Measurements from ENCODE around the gene PPFIA2. TPM values are rescaled to one million over a fixed set of nuclear protein-coding genes. Genes with fewer than 3 reads are reported as not detected.

Gene PPFIA2
- total RNA-seq, 4 donors from 2014 or later = 0.81 to 0.84 TPM; not detected in 2

- TF ChIP-seq CTCF (IDR thresholded peaks at IDR 0.05) = no peak
- no peak for TF ChIP-seq POLR2A (IDR thresholded peaks at IDR 0.05)
- 82 to 84% methylated on average over 7 of the region's 7 CpGs for WGBS, 2 donors
- DNase-seq (ENCODE audit: low spot score in 2 of 2) = no peak
- no peak overlapping the region for H3K4me3 ChIP-seq (ENCODE audit: low read depth, poor library complexity, severe bottlenecking)
- intact Hi-C loops (cut with DNase I; ENCODE audit: low total_unique reads) = no loop called here
Measured at GRCh38 chr12:81255456-81255855, 503.7 kb downstream of the PPFIA2 start.

- intact Hi-C loops (cut with DNase I; ENCODE audit: low total_unique reads) = no loop called here
- DNase-seq (ENCODE audit: low spot score in 2 of 2) = no peak
- TF ChIP-seq POLR2A (IDR thresholded peaks at IDR 0.05) (no peak), CTCF (IDR thresholded peaks at IDR 0.05) (no peak)
- 85 to 88% methylated on average over 3 of the region's 3 CpGs for WGBS, 2 donors
- H3K4me3 ChIP-seq (ENCODE audit: low read depth, poor library complexity, severe bottlenecking) = no peak overlapping the region
Measured at GRCh38 chr12:81253360-81253759, 505.8 kb downstream of the PPFIA2 start.

DNA sequence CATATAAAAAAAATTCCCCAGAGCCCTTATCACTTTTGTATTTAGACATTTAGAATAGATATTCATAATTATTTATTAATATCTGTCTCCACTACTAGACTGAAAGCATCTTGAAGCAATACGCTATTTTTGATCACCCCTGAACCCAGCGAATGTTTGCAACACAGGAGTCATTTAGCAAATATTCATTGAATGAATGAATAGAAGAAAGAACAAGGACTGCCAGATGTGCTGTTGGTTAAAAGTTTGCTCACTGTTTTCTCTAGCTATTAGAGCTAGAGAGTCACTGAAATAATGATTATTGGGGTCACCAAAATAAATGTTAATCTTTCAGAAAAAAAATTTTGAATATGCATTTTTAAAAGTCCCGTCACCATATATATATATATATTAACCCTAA is 506.9 kb downstream of the PPFIA2 start:
- 88 to 92% methylated on average over 3 of the region's 3 CpGs for WGBS, 2 donors
- TF ChIP-seq CTCF (IDR thresholded peaks at IDR 0.05) (no peak), POLR2A (IDR thresholded peaks at IDR 0.05) (no peak)
- H3K4me3 ChIP-seq (ENCODE audit: low read depth, poor library complexity, severe bottlenecking) = no peak overlapping the region
- no peak for DNase-seq (ENCODE audit: low spot score in 2 of 2)
- intact Hi-C loops (cut with DNase I; ENCODE audit: low total_unique reads) = no loop called here

DNA sequence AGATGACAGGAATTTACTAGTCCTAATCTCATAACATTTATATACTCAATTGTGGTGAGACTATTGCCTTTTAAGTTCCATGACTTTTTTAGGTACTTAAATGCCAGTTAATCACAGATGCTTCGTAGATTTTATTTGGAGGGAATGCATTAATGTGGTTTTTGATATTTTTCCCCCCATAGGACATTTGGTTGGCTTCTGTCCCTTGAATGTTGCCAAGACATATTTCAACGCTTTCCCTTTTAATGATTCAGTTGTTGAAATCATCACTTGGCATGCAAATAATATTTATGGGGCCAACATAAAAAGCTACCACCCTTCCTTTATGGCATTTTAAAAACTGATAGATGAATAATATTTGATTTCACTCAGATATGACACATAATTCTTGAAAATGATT is 509.2 kb downstream of the PPFIA2 start:
- no peak overlapping the region for H3K4me3 ChIP-seq (ENCODE audit: low read depth, poor library complexity, severe bottlenecking)
- intact Hi-C loops (cut with DNase I; ENCODE audit: low total_unique reads) = no loop called here
- 32 to 34% methylated on average over 2 of the region's 2 CpGs for WGBS, 2 donors
- TF ChIP-seq POLR2A (IDR thresholded peaks at IDR 0.05) (no peak), CTCF (IDR thresholded peaks at IDR 0.05) (no peak)
- no peak for DNase-seq (ENCODE audit: low spot score in 2 of 2)

GRCh38 chr12:81245907-81246570 is 513.1 kb downstream of the PPFIA2 start:
- 35 to 44% methylated on average over 4 of the region's 4 CpGs for WGBS, 2 donors
- intact Hi-C loops (cut with DNase I; ENCODE audit: low total_unique reads) = no loop called here
- no peak overlapping the region for H3K4me3 ChIP-seq (ENCODE audit: low read depth, poor library complexity, severe bottlenecking)
- DNase-seq (ENCODE audit: low spot score in 2 of 2) = no peak
- TF ChIP-seq CTCF (IDR thresholded peaks at IDR 0.05) (no peak), POLR2A (IDR thresholded peaks at IDR 0.05) (no peak)

DNA sequence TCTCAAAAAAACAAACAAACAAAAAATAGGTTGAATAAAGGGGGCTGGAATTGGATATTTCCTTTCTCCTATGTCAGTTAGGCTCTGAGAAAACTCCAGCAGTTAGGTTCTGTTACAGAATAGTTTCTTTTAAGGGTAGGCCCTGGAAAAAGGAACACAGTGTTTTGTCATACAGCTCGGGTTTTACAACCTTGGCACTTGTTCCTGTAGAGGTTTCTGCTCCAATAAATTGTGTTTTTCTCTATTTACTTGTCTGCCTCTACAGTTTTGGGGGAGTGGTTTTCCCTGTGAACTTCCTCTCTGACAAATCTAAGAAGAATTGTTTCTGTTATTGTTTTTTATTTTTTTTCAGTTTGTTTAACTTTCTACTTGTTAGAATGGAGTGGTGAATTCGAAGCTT is 513.7 kb downstream of the PPFIA2 start:
- DNase-seq (ENCODE audit: low spot score in 2 of 2) = no peak
- WGBS, 2 donors = 31 to 43% methylated on average over 2 of the region's 2 CpGs
- TF ChIP-seq POLR2A (IDR thresholded peaks at IDR 0.05) = no peak
- no peak for TF ChIP-seq CTCF (IDR thresholded peaks at IDR 0.05)
- no peak overlapping the region for H3K4me3 ChIP-seq (ENCODE audit: low read depth, poor library complexity, severe bottlenecking)
- intact Hi-C loops (cut with DNase I; ENCODE audit: low total_unique reads) = no loop called here

Measured in lower leg skin (tissue), 4 donors.